Frontal cortex (tissue), 4 donors: ENCODE results near the gene VSIR. TPM values are rescaled to one million over a fixed set of nuclear protein-coding genes. Genes with fewer than 3 reads are reported as not detected.

Source experiments
- DNase-seq, 2 donors: peaks; one replicate each; pipeline ENCODE4 v3.0.0; 2012; ENCODE audit warnings: low spot score in 2 of 2
- FAIRE-seq: peaks from 2 replicates; lab custom pipeline; 2012; peaks lifted over from hg19 to GRCh38; lab: Jason Lieb, UNC
- total RNA-seq: library from RNA; depleted of rRNA; stranded (reverse); fragments of >200 nt; gene quantifications from one replicate; pipeline ENCODE4 v1.2.3, GENCODE V29; 2014
- donor health status: control.
- donor health status: control.
- donor health status: control.

VSIR gene
- total RNA-seq, 1 donor from 2014 or later, result 2.0 TPM

GRCh38 chr10:71719464-71720201, 53.7 kb downstream of the VSIR start, which contains the start of gene C10orf105:
TSS of gene C10orf105 (minus strand) at chr10:71719778. CDS start at chr10:71716337, 3,441 bp downstream.
- DNase-seq (no peak), FAIRE-seq (no peak)

GRCh38 chr10:71719042-71719441, 54.3 kb downstream of the VSIR start:
- FAIRE-seq (no peak), DNase-seq (no peak)

GRCh38 chr10:71718165-71718698, 55.1 kb downstream of the VSIR start:
- DNase-seq (no peak), FAIRE-seq (no peak)

- FAIRE-seq, result no peak
- DNase-seq, result no peak
Observed at GRCh38 chr10:71717551-71717951, 55.8 kb downstream of the VSIR start.

- no peak for FAIRE-seq
- no peak for DNase-seq
Observed at GRCh38 chr10:71717056-71717455, 56.3 kb downstream of the VSIR start.

GRCh38 chr10:71716426-71716825, 56.9 kb downstream of the VSIR start:
- DNase-seq, result no peak
- FAIRE-seq, result no peak

GRCh38 chr10:71715860-71716259, 57.5 kb downstream of the VSIR start:
- DNase-seq, result no peak
- FAIRE-seq, result no peak

- no peak for FAIRE-seq
- DNase-seq, result no peak
Observed at GRCh38 chr10:71715026-71715425, 58.3 kb downstream of the VSIR start.

GRCh38 chr10:71714592-71714991, 58.7 kb downstream of the VSIR start:
- FAIRE-seq, result no peak
- DNase-seq, result no peak

GRCh38 chr10:71714031-71714410, 59.3 kb downstream of the VSIR start:
- no peak for DNase-seq
- FAIRE-seq, result no peak

- DNase-seq, result peak; percentile 77 to 78
- no peak for FAIRE-seq
Observed at GRCh38 chr10:71713135-71714030, 59.9 kb downstream of the VSIR start.

- DNase-seq (no peak), FAIRE-seq (no peak)
Observed at GRCh38 chr10:71712572-71713134, 60.7 kb downstream of the VSIR start.

- no peak for FAIRE-seq
- no peak for DNase-seq
Observed at GRCh38 chr10:71712170-71712569, 61.1 kb downstream of the VSIR start.

- DNase-seq (no peak), FAIRE-seq (no peak)
Observed at GRCh38 chr10:71711052-71711623, 62.2 kb downstream of the VSIR start.

GRCh38 chr10:71710519-71710918, 62.8 kb downstream of the VSIR start:
- FAIRE-seq (no peak), DNase-seq (no peak)

- no peak for DNase-seq
- no peak for FAIRE-seq
Observed at GRCh38 chr10:71708897-71709882, 64.1 kb downstream of the VSIR start.

- FAIRE-seq, result no peak
- peak; percentile 50 to 64 for DNase-seq
Observed at GRCh38 chr10:71708301-71708703, 65.0 kb downstream of the VSIR start.

- FAIRE-seq (no peak), DNase-seq (no peak)
Observed at GRCh38 chr10:71707240-71707789, 66.0 kb downstream of the VSIR start.
